ENCODE data around the gene CIB2.

CIB2 gene

GRCh38 chr15:78149805-78150751 is 18.8 kb upstream of the CIB2 start (continued):
- TF ChIP-seq CTCF (tag by site-specific recombination; IDR thresholded peaks at IDR 0.05) (no peak), ZSCAN18 (tag by site-specific recombination; IDR thresholded peaks at IDR 0.05) (no peak), ZBTB1 (tag by site-specific recombination; IDR thresholded peaks at IDR 0.05) (no peak), ZNF24 (tag by site-specific recombination; IDR thresholded peaks at IDR 0.05) (no peak), GLIS1 (tag by site-specific recombination; IDR thresholded peaks at IDR 0.05) (peak; percentile 4; the same call in 1 of the 2 replicates), ZBTB6 (tag by site-specific recombination; IDR thresholded peaks at IDR 0.05) (no peak), ZNF785 (tag by site-specific recombination; IDR thresholded peaks at IDR 0.05) (no peak), ZNF600 (tag by site-specific recombination; IDR thresholded peaks at IDR 0.05) (0 out of 2 replicates have a peak, but pooled peaks have one; percentile 32), SCRT1 (tag by site-specific recombination; IDR thresholded peaks at IDR 0.05; ENCODE audit: borderline replicate concordance) (no peak), ZBTB17 (tag by site-specific recombination; IDR thresholded peaks at IDR 0.05) (peak; percentile 99), ZBTB10 (tag by site-specific recombination; IDR thresholded peaks at IDR 0.05) (0 out of 2 replicates have a peak, but pooled peaks have one; percentile 25), ZBTB8A (tag by site-specific recombination; IDR thresholded peaks at IDR 0.05) (no peak), ZNF335 (tag by site-specific recombination; conservative IDR thresholded peaks at IDR 0.05) (peak; percentile 23; the same call in 1 of the 2 replicates), ZNF48 (tag by site-specific recombination; IDR thresholded peaks at IDR 0.05) (no peak), ZNF621 (tag by site-specific recombination; IDR thresholded peaks at IDR 0.05) (no peak), ZNF184 (tag by site-specific recombination; IDR thresholded peaks at IDR 0.05) (no peak), ZNF501 (tag by site-specific recombination; IDR thresholded peaks at IDR 0.05) (no peak), ZBTB20 (tag by site-specific recombination; IDR thresholded peaks at IDR 0.05) (peak; percentile 80; the same call in 1 of the 2 replicates), ZSCAN5A (tag by site-specific recombination; IDR thresholded peaks at IDR 0.05) (no peak), ZEB2 (tag by site-specific recombination; IDR thresholded peaks at IDR 0.05) (peak; percentile 43)
